Diencephalon (tissue), 1 donor: Measurements from ENCODE around the gene CD40LG. TPM values are rescaled to one million over a fixed set of nuclear protein-coding genes. Genes with fewer than 3 reads are reported as not detected.

Experiments
- total RNA-seq: library from RNA; depleted of rRNA; stranded (reverse); fragments of >200 nt; gene quantifications from one replicate; pipeline ENCODE4 v1.2.3, GENCODE V29; 2014

Gene CD40LG
- not detected for total RNA-seq

GRCh38 chrX:136647677-136648360, at the start of gene CD40LG:
Gene CD40LG (plus strand): TSS chrX:136648158. CDS start chrX:136648249, 91 bp downstream.

Other genes with a start within 250 kb of the CD40LG start
- gene BRS3, start 160.2 kb upstream of the CD40LG start, total RNA-seq, result 2.5 TPM
- gene HTATSF1, start 150.6 kb upstream of the CD40LG start, total RNA-seq, result 81.7 TPM
- gene VGLL1, start 115.9 kb upstream of the CD40LG start, total RNA-seq, result not detected
- gene ARHGEF6, start 132.8 kb downstream of the CD40LG start, total RNA-seq, result 26.8 TPM
- gene RBMX, start 232.6 kb downstream of the CD40LG start, total RNA-seq, result 227 TPM